ENCODE measurements around the gene LTF.

The LTF gene

GRCh38 chr3:46472736-46473135 lies 8.0 kb upstream of the LTF start:
- CTCF ChIA-PET = interaction anchor here (1.5 to 5.7 kb wide), 2 partner anchors 15 to 23 kb away, joined by 3 to 46 read pairs; no protein-coding TSS in a partner anchor
- H3K4me3 ChIP-seq (ENCODE audit: low read depth, low read length) = no peak overlapping the region
- POLR2A ChIA-PET = no interaction called here
- DNase-seq (ENCODE audit: low read depth, low spot score) = no peak
- TF ChIP-seq CTCF (IDR thresholded peaks at IDR 0.05; ENCODE audit: insufficient read depth, low read length, missing control alignments) = no peak

GRCh38 chr3:46471371-46471914 lies 6.7 kb upstream of the LTF start:
- no peak for TF ChIP-seq CTCF (IDR thresholded peaks at IDR 0.05; ENCODE audit: insufficient read depth, low read length, missing control alignments)
- H3K4me3 ChIP-seq (ENCODE audit: low read depth, low read length) = no peak overlapping the region
- no peak for DNase-seq (ENCODE audit: low read depth, low spot score)
- ChIA-PET POLR2A (no interaction called here), CTCF (no interaction called here)

- ChIA-PET CTCF (interaction anchor here (0.8 to 1.4 kb wide), 3 partner anchors 21 to 161 kb away, joined by 3 read pairs; no protein-coding TSS in a partner anchor), POLR2A (no interaction called here)
- TF ChIP-seq CTCF (IDR thresholded peaks at IDR 0.05; ENCODE audit: insufficient read depth, low read length, missing control alignments) = no peak
- DNase-seq (ENCODE audit: low read depth, low spot score) = no peak
- no peak overlapping the region for H3K4me3 ChIP-seq (ENCODE audit: low read depth, low read length)
These were observed 6.1 kb upstream of the LTF start for GRCh38 chr3:46470831-46471230.

- TF ChIP-seq CTCF (IDR thresholded peaks at IDR 0.05; ENCODE audit: insufficient read depth, low read length, missing control alignments) = no peak
- ChIA-PET CTCF (interaction anchor here (0.9 to 2.5 kb wide), 3 partner anchors 19 to 162 kb away, joined by 3 to 13 read pairs (median 3); no protein-coding TSS in a partner anchor), POLR2A (no interaction called here)
- DNase-seq (ENCODE audit: low read depth, low spot score) = no peak
- H3K4me3 ChIP-seq (ENCODE audit: low read depth, low read length) = no peak overlapping the region
These were observed 5.1 kb upstream of the LTF start for GRCh38 chr3:46469680-46470357.

GRCh38 chr3:46468753-46469600 lies 4.3 kb upstream of the LTF start:
- POLR2A ChIA-PET = no interaction called here
- no peak for TF ChIP-seq CTCF (IDR thresholded peaks at IDR 0.05; ENCODE audit: insufficient read depth, low read length, missing control alignments)
- no peak for DNase-seq (ENCODE audit: low read depth, low spot score)
- CTCF ChIA-PET = interaction anchor here (1.8 to 2.5 kb wide), 2 partner anchors 19 to 25 kb away, joined by 7 to 13 read pairs; no protein-coding TSS in a partner anchor
- no peak overlapping the region for H3K4me3 ChIP-seq (ENCODE audit: low read depth, low read length)

- no peak overlapping the region for H3K4me3 ChIP-seq (ENCODE audit: low read depth, low read length)
- TF ChIP-seq CTCF (IDR thresholded peaks at IDR 0.05; ENCODE audit: insufficient read depth, low read length, missing control alignments) = no peak
- ChIA-PET POLR2A (no interaction called here), CTCF (interaction anchor here (1.8 to 2.5 kb wide), 2 partner anchors 21 to 24 kb away, joined by 7 to 13 read pairs; no protein-coding TSS in a partner anchor)
- DNase-seq (ENCODE audit: low read depth, low spot score) = no peak
These were observed 2.9 kb upstream of the LTF start for GRCh38 chr3:46467562-46467961.

Measured in AG04449 (cell line).